GM19239 (cell line): ENCODE data around the gene TRIM49D2.
"Not testable (repeated sequence)": the region's sequence is repeated elsewhere in the genome, so short reads cannot be mapped to it uniquely, and the experiment has no call there.

Source experiments
- DNase-seq: peaks from one replicate; pipeline ENCODE4 v3.0.0; 2011; ENCODE audit warnings: low spot score; ENCODE audit not compliant: insufficient read length
- FAIRE-seq: peaks from 2 replicates; lab custom pipeline; 2011; peaks lifted over from hg19 to GRCh38; lab: Jason Lieb, UNC

The TRIM49D2 gene

GRCh38 chr11:89923764-89924163 is at the start of gene TRIM49D2:
TSS of gene TRIM49D2 (plus strand) at chr11:89924064. CDS start at chr11:89926762, 2,698 bp downstream.
- not testable (repeated sequence) for DNase-seq, FAIRE-seq

- DNase-seq, FAIRE-seq: not testable (repeated sequence)
Observed at GRCh38 chr11:89877511-89877910, 46.4 kb upstream of the TRIM49D2 start.

GRCh38 chr11:89893245-89893644 is 30.6 kb upstream of the TRIM49D2 start:
- not testable (repeated sequence) for DNase-seq
- peak; percentile 66 for FAIRE-seq

- not testable (repeated sequence) for DNase-seq, FAIRE-seq
Observed at GRCh38 chr11:89900809-89901208, 23.1 kb upstream of the TRIM49D2 start.

GRCh38 chr11:89922195-89922660 is 1.6 kb upstream of the TRIM49D2 start, which contains the start of gene TRIM49D1:
TSS of gene TRIM49D1 (minus strand) at chr11:89922245. CDS start at chr11:89917710, 4,535 bp downstream.
- no peak for DNase-seq
- FAIRE-seq: no peak

- FAIRE-seq, DNase-seq: not testable (repeated sequence)
Observed at GRCh38 chr11:89960833-89961232, 37.0 kb downstream of the TRIM49D2 start.

- FAIRE-seq, DNase-seq: not testable (repeated sequence)
Observed at GRCh38 chr11:89965737-89966136, 41.9 kb downstream of the TRIM49D2 start, which contains the start of gene TRIM64. TSS of gene TRIM64 (plus strand) at chr11:89966037. CDS start at chr11:89968504, 2,467 bp downstream.
